GM19324 (cell line): ENCODE results near the gene ANO2.
"Not testable (repeated sequence)": the region's sequence is repeated elsewhere in the genome, so short reads cannot be mapped to it uniquely, and the experiment has no call there.

Source experiments
- ATAC-seq: cut with Tn5 transposase; IDR thresholded peaks from one replicate; pipeline ENCODE4 v1.9.1; 2021; ENCODE audit warnings: mild to moderate bottlenecking, moderate library complexity; ENCODE audit not compliant: unreplicated experiment, low FRiP score

ANO2 gene

DNA sequence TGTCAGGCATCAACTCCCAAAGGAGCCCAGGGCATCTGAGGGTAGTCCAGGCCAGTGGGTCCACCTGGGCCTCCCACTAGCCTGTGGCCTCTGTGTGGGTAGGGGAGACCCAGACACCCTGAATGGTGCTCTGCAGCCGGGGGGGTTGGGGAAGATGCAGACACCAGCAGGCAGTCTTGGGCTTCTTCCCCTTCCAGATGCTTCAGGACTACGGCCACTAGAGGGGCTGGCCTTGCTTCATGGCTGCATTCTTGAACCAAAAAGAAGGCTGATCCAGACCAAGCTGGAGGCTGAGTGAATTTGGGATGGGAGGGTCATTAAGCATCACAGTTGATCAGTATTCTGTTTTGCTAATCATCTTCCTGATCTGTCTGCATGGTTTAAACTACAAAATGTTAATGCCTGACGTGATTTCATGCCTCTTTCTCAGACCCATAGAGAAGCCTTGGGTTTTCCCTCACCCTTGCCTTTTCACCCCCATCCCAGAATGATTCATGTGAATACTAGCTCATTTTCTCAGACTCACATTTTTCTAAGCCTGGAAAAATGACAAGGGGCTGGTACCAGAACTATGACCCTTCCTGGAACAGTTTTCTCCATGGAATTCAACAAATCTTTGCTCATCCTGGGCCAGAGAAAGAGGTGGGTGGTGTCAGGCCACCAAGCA, 379.0 kb downstream of the ANO2 start:
- no peak for ATAC-seq

DNA sequence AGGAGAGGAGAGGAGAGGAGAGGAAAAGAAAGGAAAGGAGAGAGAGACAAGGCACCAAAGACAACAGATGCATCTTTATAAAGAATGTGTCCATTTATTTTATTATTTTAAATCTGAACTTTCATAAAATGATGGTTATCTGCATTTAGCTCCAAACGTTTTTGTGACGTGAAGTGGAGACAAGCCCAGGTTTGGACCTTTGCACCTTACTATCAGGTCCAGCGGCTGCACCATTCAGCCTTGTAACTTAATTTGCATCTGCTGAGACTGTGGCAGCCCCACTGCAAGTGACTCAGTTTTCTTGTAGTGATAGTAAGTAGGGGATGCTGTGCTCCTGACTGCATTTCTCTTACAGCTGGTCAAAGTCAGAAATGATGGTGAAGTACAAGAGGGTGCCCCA, 382.5 kb downstream of the ANO2 start:
- ATAC-seq = no peak

DNA sequence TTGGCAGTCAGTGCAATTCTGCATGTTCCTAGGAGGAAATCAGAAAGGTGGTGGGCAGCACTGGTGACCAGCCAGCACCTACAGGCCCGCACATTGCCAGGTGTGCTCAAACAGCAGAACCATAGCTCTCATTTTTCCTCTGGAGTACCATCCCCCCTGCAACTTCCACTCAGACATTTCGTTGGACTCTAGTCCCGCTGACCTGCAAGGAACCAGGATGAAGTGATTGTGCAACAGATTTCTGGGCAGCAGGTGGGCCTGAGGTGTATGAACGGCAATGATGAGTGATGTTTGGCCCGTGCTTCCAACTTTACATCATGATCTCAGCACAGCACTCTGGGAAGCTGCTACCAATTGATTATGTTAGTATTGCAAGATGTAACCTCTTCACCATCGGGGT, 383.2 kb downstream of the ANO2 start:
- no peak for ATAC-seq

DNA sequence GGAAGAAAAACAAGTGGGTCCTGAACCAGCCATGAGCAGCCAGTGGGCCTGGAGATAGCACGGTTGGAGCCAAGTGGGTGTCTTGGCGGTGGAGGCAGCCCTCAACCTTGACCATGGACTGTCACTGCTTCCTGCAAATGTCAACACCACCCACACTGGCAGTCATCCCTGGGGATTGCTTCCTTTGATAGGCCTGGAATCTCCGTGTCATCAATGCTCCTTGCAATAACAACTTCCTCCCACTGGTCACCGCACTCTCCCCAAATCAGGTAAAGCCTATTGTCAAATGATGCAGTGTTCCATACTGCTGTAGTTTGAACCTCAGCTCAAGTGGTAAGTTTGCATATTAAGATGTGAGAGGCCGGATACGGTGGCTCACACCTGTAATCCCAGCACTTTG, 384.0 kb downstream of the ANO2 start:
- no peak for ATAC-seq

DNA sequence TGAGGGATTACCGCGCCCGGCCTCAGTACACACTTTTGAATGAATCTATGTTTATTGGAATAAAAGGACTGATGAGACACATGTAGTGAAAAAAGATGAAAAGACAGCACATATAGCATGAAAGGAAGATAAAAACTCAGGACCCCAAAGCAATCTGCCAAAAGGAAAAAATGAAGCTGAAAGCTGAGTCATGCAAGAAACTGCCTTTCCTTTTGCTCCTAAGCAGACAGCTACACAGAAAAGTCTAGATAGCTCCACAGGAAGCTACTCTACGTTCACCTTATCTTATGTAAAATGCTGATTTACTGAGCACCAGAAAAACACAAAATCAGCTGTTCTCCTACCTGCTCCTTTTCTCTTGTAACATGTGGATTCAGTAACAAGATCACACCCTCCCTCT, 384.8 kb downstream of the ANO2 start:
- no peak for ATAC-seq

DNA sequence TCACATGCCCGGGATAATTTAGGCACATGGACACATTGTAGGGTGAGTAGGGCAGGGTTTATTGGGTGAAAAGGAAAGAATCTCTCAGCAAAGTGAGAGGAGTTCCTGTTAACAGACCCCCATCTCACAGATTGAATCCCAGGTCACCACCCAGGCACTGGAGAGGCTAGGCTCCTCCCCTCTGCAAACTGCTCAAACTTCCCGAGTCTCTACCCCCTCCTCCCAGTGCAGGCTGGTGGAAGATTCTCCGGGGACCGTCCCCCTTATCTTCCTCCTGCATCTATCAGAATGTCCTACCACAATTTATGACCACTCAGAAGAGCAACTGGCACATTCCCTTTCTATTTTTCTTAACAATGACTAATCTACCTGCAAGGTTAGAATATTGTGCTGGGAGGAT, 387.2 kb downstream of the ANO2 start:
- ATAC-seq = no peak

DNA sequence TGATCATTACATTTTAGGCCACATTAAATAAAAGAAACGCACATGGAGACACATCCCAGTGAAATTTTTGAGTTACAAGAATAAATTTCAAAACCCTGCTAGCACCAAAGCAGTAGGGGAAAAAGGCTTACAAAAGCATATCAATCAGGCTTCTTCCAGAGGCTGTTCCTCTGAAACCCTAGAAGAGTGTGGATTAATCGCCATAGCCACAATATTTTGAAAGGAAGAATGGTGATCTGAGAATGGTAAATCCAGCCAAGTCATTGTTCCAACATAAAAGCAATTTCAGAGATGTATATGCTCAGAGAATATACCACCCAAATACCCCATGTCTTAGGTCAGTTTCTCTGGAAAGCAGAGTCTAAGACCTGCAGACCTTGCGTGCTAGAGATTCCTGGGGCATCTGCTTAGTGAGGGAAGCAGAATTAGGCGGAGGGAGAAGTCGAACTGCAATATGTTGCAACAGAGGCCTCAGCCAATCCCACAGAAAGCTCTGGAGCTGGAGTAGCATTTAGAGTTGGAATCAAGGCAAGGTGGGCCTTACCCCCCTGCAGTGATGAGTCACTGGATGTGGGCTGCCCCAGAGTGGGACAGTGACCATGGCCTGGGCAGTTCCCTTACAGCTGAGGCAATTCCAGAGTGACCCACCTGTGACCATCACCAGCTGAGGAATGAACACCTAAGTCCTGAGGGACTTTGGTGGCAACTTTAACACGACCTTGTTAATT, 387.9 kb downstream of the ANO2 start:
- ATAC-seq = no peak

DNA sequence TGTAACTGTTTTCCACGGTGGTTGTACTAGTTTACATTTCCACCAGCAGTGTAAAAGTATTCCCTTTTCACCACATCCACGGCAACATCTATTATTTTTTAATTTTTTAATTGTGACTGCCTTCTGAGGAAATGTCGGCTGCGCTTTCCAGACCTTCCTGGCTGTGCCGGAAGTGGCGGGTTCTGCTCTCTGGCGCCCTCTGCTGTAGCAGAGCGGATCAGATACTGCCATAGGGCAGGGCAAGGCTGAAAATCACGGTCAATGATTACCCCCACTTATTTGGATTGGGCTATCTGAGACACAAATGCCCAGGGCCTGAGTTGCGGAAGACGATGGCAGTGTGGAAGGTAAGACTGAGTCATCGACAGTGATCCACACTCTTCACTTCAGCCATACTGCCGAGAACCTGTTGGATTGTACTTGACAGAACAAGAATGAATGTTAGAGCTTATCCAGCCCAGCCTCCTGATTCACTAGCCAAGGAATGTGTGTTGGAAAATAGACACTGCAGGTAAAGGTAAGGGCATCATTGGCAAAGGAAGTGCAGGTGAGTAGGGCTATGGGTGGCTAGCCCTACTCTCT, 388.9 kb downstream of the ANO2 start:
- ATAC-seq = no peak

DNA sequence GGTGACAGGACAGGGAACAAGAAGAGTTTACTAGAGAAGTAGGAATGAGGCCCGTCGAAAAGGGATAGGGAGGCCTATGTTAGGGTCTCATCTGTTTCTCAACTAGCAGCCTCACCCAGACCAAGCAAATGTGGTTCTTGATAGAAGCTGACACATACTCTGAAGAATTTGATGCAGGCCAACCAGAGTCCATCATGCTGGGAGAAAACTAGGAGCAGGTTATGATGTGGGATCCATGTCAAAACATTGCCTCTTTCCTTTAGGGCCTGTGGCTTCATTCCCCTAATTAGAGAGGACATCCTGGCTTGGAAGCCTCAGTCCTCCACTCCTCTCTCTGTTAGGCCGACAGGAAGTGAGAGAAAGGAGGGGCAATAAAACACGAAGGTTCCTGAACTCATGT, 390.3 kb downstream of the ANO2 start:
- ATAC-seq = no peak

DNA sequence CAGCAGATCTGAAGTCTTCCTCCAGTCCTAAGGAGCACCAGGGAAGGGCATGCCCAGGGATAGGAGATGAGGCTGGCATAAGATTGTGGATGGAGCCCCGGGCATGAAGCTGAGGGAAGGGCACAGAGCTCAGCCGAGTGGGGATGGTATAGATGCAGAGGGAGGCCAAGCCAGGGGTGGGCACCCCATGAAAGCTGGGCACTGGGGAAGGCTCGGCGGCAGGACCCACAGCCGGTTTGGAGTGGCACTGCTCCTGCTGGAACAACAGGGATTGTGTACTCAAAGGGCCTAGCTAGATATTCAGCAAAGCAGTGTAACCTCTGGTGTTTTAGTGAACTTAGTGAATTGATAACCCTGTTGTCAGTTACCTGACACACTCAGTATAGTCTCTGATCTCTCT, 396.0 kb downstream of the ANO2 start:
- ATAC-seq = no peak

DNA sequence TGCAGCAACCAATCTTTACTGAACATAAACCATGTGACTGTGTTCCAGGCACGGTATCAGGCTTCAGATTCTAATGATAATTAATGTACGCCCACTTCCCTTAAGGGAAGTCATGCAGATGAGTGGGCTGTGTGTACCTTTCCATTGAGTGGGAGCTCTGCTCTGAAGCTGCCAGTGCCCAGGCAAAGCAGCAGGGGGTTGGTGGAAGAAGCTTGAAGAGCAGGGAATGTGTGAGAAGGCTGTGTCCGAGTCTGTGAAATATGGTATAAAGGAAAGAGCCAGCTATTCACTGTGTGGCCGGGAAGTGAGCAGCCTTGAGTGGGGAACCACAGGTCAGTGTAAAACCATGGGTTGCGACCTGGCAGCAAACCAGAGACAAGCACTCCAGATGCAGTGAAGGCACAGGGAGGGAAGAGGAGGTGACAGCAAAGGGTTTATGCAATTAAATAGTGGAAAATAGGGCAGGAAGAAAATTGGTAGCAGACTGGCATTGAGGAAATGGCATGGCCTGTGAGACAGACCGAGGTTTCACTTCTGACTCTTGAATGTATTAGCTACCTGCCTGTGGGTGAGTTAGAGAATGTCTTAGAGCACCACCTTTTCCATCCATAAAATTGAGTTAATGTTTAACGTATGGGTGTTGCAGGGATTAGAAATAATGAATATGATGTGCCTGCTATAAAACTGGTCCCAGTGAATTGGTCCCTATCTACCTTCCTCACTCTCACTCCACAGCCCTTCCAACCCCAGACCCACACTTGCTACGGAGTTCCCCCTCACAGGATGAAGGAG, 396.7 kb downstream of the ANO2 start:
- no peak for ATAC-seq

DNA sequence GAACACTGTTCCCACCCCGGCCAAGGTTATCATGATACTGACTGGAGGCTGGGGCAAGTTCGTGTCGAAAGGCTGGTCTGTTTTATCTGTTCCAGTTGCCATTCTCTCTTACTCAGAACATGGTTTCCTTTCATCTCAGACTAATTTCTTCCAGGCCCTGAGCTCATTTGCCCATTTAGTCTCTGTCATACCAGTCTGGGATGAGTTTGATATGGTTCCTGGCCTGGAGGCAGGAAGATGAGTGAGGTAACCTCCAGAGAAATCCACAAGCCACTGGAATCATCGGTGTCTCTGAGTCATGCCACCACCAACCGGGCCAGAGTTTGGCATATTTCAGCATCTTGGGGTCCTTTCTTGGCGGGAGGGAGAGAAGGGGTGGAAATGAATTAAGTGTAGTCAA, 398.4 kb downstream of the ANO2 start:
- no peak for ATAC-seq

DNA sequence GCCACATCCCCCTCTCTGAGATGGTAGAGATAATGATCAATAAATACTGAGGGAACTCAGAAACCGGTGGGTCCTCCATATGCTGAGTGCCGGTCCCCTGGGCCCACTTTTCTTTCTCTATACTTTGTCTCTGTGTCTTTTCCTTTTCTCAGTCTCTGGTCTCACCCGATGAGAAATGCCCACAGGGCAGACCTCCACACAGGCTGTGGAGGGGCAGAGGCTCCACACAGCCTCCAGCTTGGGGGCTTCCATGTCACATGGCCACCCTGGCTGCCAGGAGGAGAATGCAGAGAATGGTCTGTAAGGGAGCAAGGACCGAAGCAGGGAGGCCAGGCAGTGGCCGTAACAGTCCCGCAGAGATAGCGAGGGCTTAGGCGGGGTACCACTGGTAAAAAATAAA, 407.3 kb downstream of the ANO2 start:
- no peak for ATAC-seq

DNA sequence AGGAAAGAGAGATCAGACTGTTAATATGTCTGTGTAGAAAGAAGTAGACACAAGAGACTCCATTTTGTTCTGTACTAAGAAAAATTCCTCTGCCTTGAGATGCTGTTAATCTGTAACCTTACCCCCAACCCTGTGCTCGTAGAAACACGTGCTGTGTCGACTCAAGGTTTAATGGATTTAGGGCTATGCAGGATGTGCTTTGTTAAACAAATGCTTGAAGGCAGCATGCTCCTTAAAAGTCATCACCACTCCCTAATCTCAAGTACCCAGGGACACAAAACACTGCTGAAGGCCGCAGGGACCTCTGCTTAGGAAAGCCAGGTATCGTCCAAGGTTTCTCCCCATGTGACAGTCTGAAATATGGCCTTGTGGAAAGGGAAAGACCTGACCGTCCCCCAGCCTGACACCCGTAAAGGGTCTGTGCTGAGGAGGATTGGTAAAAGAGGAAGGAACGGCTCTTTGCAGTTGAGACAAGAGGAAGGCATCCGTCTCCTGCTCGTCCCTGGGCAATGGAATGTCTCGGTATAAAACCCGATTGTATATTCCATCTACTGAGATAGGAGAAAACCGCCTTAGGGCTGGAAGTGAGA, 407.9 kb downstream of the ANO2 start:
- ATAC-seq = not testable (repeated sequence)

DNA sequence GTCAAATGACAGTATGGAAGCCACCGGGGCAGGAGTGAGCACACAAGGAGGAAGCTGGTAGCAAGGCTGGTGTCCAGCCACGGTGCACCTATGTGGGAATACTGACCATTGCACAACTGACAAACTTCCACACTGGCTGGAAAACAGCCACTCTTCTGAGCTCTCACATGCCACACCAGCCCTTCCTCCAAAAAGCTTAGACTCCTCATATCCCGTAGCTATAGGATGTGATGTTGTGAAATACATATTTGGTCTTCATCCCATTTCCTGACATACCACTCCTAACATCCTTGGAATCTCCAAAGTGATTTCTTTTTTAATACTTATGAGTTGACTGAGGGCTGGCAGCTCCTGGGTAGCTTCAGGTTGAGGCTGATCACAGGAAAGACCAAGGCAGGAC, 409.5 kb downstream of the ANO2 start:
- no peak for ATAC-seq

DNA sequence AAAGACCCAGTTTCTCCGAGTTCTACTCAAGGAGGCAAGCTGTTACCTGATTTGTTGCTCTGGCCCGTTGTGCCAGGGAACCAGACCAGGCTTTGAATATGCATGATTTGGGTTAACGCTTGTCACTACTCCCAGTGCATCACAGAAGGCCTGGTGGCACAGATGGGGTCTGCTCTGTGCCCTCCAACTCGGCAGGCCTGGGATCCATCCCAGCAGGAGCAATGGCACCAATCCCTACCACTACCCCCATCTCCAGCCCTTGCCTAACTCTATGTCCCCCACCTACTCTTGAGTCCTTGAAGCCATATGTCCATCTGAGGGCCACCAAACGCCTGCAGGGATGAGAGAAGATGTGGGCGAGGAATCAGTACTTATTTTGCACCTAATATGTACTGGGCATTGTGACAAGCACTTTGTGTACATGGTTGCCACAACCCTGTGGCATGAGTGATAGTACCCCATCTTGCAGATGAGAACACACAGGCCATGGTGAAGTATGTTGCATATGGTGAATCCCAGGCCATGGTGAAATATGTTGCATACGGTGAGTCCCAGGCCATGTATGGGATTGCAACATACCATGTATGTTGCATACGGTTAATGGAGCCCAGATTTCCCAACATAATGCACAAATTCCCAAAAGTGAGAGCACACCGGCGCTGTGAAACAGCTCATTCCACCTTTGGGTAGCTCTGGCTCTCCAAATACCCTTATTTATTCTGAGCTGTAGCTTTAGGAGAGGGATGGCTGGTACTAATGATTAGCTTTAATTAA, 410.4 kb downstream of the ANO2 start:
- ATAC-seq = no peak

DNA sequence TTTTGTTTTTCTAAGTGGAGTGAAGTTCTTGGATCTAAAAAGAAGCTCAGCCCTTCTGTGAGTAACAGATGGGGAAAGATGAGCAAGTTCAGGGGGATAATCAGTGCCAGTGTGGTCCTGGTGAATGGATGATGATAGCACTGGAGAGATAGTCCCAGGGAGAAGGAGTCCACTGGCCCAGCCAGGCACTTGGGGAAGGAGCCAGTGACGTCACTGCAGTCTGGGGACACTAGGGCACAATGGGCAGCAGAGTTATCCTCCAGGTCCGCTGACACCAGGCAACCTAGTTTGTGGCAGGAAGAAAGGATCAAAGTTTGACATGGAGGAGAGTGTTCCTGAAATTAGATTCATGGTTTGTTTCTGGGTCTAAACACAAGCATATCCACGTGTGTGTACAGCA, 411.7 kb downstream of the ANO2 start:
- ATAC-seq = no peak

DNA sequence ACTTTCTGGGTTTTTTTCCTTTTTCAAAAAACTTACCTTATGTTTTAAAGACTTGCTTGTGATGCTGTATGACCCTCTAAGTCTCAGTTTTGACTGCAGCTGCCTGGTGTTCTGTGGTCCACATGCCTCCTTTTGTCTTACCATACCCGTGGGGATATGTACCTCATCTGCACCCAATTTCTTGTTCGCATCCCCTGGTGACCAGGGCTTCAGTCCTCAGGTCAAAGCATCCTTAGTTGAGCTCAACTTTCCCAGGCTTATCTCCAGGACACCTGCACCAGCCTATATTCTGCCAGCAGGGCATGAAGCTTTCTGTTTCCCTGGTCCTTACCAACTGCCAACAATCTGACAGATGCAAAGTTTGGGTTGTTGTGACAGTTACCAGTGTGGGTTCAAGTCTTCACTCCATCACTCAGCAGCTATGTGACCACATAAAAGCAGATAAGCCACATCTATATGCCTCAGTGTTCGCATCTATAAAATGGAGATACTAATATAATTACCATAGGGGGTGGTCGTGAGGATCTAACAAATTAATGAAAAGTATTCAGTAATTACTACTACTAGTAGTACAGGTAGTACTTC, 419.2 kb downstream of the ANO2 start:
- ATAC-seq = no peak

DNA sequence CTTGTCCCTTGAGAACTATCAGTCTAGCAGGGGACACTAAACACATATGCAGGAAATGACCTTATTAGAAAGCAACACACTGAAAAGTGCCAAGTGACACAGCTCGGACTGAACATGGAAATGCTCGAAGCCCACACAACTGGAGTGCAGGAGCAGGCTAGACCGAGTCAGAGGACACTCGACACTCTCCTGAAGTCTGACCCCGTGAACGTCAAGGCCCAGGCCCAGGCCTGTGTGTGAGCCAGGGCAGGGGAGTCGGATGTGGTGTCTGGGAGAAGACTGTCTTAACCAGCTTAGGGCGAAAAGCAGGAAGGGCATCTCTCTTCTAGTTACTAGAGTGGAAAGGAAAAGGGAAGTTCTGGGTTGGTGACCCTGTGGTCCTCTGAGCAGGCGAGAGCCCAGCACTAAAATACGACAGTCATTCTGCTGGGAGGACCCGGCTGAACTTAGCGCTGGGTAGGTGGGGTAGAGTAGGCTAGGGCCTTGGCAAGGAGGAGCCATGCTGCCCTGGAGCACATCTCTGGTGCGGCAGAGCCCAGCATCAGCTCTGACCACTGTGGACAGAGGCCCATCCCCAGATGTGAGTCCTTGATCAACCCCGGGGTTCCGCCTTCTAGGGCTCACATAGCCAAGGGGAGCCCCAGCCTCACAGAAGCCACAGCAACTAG, 420.2 kb downstream of the ANO2 start:
- no peak for ATAC-seq
